OCI-LY7 (cell line): ENCODE measurements around the gene SPOP. TPM values are rescaled to one million over a fixed set of nuclear protein-coding genes. Genes with fewer than 3 reads are reported as not detected.

Experiments used
- BruUV-seq: library from RNA; stranded (reverse); fragments of 400-500 nt; replicated peaks from 2 replicates; lab custom pipeline; 2021; lab: Mats Ljungman, UMichigan
- CTCF ChIA-PET: fragments of 300-600 bp; sonication (Branson Sonifier 250); formaldehyde crosslinking; loops from one replicate; lab custom pipeline; 2022; ENCODE audit warnings: antibody characterized with exemption; ENCODE audit not compliant: unreplicated experiment; lab: Charles Lee
- POLR2A ChIA-PET: fragments of 300-600 bp; sonication (Branson Sonifier 250); formaldehyde crosslinking; loops from one replicate; lab custom pipeline; 2022; ENCODE audit warnings: antibody characterized with exemption; lab: Charles Lee
- DNase-seq: peaks from one replicate; pipeline ENCODE4 v3.0.0-alpha.2; 2015; ENCODE audit warnings: low spot score
- H2AFZ ChIP-seq: fragments of 200-600 bp; sonication (generic), shearing (Covaris generic); 2 replicates; pipeline ENCODE4 v1.6.1; 2014; ENCODE audit warnings: mild to moderate bottlenecking, antibody characterized with exemption, low read length, moderate library complexity
- H3K27ac ChIP-seq: fragments of 200-600 bp; sonication (generic); 2 replicates; pipeline ENCODE4 v1.5.1; 2014; ENCODE audit warnings: mixed run types, low read depth, mild to moderate bottlenecking, moderate library complexity, low read length, inconsistent platforms; ENCODE audit not compliant: poor library complexity, severe bottlenecking
- H3K36me3 ChIP-seq: fragments of 200-600 bp; sonication (generic); 2 replicates; pipeline ENCODE4 v1.6.1; 2014; ENCODE audit warnings: mild to moderate bottlenecking, antibody characterized with exemption, low read length, moderate library complexity, mixed read lengths; ENCODE audit not compliant: insufficient read depth
- H3K4me1 ChIP-seq: fragments of 200-600 bp; sonication (generic); 2 replicates; pipeline ENCODE4 v1.5.1; 2014; ENCODE audit warnings: mild to moderate bottlenecking, low read length; ENCODE audit not compliant: insufficient read depth, poor library complexity, severe bottlenecking
- H3K4me2 ChIP-seq: fragments of 200-600 bp; sonication (generic); 2 replicates; pipeline ENCODE4 v1.6.1; 2014; ENCODE audit warnings: mild to moderate bottlenecking, low read length
- H3K4me3 ChIP-seq: fragments of 200-600 bp; sonication (generic); 2 replicates; pipeline ENCODE4 v1.5.1; 2014; ENCODE audit warnings: mild to moderate bottlenecking, low read depth, low read length; ENCODE audit not compliant: poor library complexity, severe bottlenecking
- H3K79me2 ChIP-seq: fragments of 200-600 bp; sonication (generic); 2 replicates; pipeline ENCODE4 v1.6.1; 2016; ENCODE audit warnings: low read depth, mild to moderate bottlenecking, low read length, moderate library complexity, mixed read lengths; ENCODE audit not compliant: insufficient read depth
- H3K9me2 ChIP-seq: fragments of 200-600 bp; sonication (generic); 2 replicates; pipeline ENCODE4 v1.6.1; 2016; ENCODE audit warnings: mild to moderate bottlenecking, low read length, mixed read lengths; ENCODE audit not compliant: insufficient read depth
- H3K9me3 ChIP-seq: fragments of 200-600 bp; sonication (generic); 2 replicates; pipeline ENCODE4 v1.6.1; 2014; ENCODE audit warnings: mild to moderate bottlenecking, mixed run types, low read length, mixed read lengths
- H4K20me1 ChIP-seq: fragments of 200-600 bp; sonication (generic); 2 replicates; pipeline ENCODE4 v1.6.1; 2014; ENCODE audit warnings: mild to moderate bottlenecking, antibody characterized with exemption, low read length, moderate library complexity, mixed read lengths; ENCODE audit not compliant: insufficient read depth
- CTCF ChIP-seq: fragments of 200-600 bp; sonication (generic); conservative IDR thresholded peaks from 2 replicates; pipeline ENCODE4 v1.5.1; 2014; ENCODE audit warnings: mild to moderate bottlenecking, antibody characterized with exemption, low read length, moderate library complexity, mixed read lengths
- EZH2phosphoT487 ChIP-seq: fragments of 200-600 bp; sonication (generic); IDR thresholded peaks from 2 replicates; pipeline ENCODE4 v1.6.1; 2018; ENCODE audit warnings: low read depth, borderline replicate concordance, mild to moderate bottlenecking, mixed run types, antibody characterized with exemption, low read length, moderate library complexity, mixed read lengths
- intact Hi-C: fragments of 100-400 bp; cut with micrococcal nuclease; formaldehyde crosslinking; loops from one replicate; pipeline ENCODE4 v1.10.0; 2022; ENCODE audit not compliant: unreplicated experiment
- total RNA-seq, 2 experiments: library from RNA; depleted of rRNA in 1 of 2; stranded (reverse); fragments of >200 nt in 1 of 2; shearing (Covaris generic) in 1 of 2; gene quantifications; 2 replicates each; pipeline ENCODE4 v1.2.3, GENCODE V29; 2014 to 2022

SPOP gene
- total RNA-seq, 2 experiments from 2014 or later, result 37.8 to 69.0 TPM

- Histone ChIP-seq H3K9me2 (no peaks in the 10 kb centered on the region), H2AFZ (no peak overlapping the region), H3K4me3 (no peak overlapping the region), H4K20me1 (no peaks in the 10 kb centered on the region), H3K79me2 (no peaks in the 10 kb centered on the region), H3K36me3 (peaks cover 79% of the 10 kb centered on the region), H3K4me1 (no peaks in the 10 kb centered on the region), H3K4me2 (no peak overlapping the region), H3K9me3 (no peaks in the 10 kb centered on the region), H3K27ac (no peak overlapping the region)
- CTCF ChIA-PET, result interaction anchor here (0.6 kb wide), 1 partner anchor 658 kb away, joined by 3 read pairs; no protein-coding TSS in a partner anchor
- intact Hi-C loops, result no loop called here
- no peak for TF ChIP-seq EZH2phosphoT487
- no peak for TF ChIP-seq CTCF
- no TSS peak for BruUV-seq
- DNase-seq, result no peak
- POLR2A ChIA-PET, result interaction anchor here (0.6 kb wide), 1 partner anchor 8 kb away, joined by 3 read pairs; no protein-coding TSS in a partner anchor
Observed at GRCh38 chr17:49610883-49611584, 66.9 kb downstream of the SPOP start.

GRCh38 chr17:49604314-49604869 is 73.5 kb downstream of the SPOP start:
- ChIA-PET POLR2A (no interaction called here), CTCF (no interaction called here)
- Histone ChIP-seq H3K4me3 (no peak overlapping the region), H3K4me1 (no peaks in the 10 kb centered on the region), H3K4me2 (no peak overlapping the region), H3K9me3 (no peaks in the 10 kb centered on the region), H3K9me2 (no peaks in the 10 kb centered on the region), H3K27ac (no peak overlapping the region), H2AFZ (no peak overlapping the region), H4K20me1 (no peaks in the 10 kb centered on the region), H3K36me3 (peaks cover 90% of the 10 kb centered on the region), H3K79me2 (no peaks in the 10 kb centered on the region)
- DNase-seq, result no peak
- TF ChIP-seq EZH2phosphoT487 (no peak), CTCF (no peak)
- BruUV-seq, result no TSS peak
- intact Hi-C loops, result no loop called here

GRCh38 chr17:49603720-49604119 is 74.2 kb downstream of the SPOP start:
- intact Hi-C loops, result no loop called here
- Histone ChIP-seq H3K4me3 (no peak overlapping the region), H4K20me1 (no peaks in the 10 kb centered on the region), H3K9me2 (no peaks in the 10 kb centered on the region), H3K79me2 (no peaks in the 10 kb centered on the region), H3K36me3 (peaks cover 88% of the 10 kb centered on the region), H3K4me1 (no peaks in the 10 kb centered on the region), H3K27ac (no peak overlapping the region), H2AFZ (no peak overlapping the region), H3K9me3 (no peaks in the 10 kb centered on the region), H3K4me2 (no peak overlapping the region)
- DNase-seq, result no peak
- no TSS peak for BruUV-seq
- ChIA-PET POLR2A (interaction anchor here (1.5 kb wide), 1 partner anchor 9 kb away, joined by 3 read pairs; no protein-coding TSS in a partner anchor), CTCF (no interaction called here)
- TF ChIP-seq EZH2phosphoT487 (no peak), CTCF (no peak)
